HepG2 (cell line): ENCODE results near the gene SRGAP3. TPM values are rescaled to one million over a fixed set of nuclear protein-coding genes. Genes with fewer than 3 reads are reported as not detected.

Experiments
- ATAC-seq: fragments of 200-7000 bp; cut with Tn5 transposase; 3 replicates; pipeline ENCODE4 v1.9.1; 2020; ENCODE audit warnings: mild to moderate bottlenecking, moderate library complexity
- BruUV-seq: library from RNA; stranded (reverse); fragments of 400-500 nt; replicated peaks from 2 replicates; lab custom pipeline; 2021; lab: Mats Ljungman, UMichigan
- CTCF ChIA-PET: fragments of 300-600 bp; formaldehyde crosslinking; extraction: SDS; loops from one replicate; lab custom pipeline; 2021; ENCODE audit warnings: low total read pairs, inconsistent platforms, low intra/inter-chr PET ratio; lab: Yijun Ruan, JAX
- POLR2A ChIA-PET: fragments of 350-600 bp; sonication (Branson Sonifier 250); formaldehyde crosslinking; loops from one replicate; lab custom pipeline; 2020; ENCODE audit warnings: antibody characterized with exemption, inconsistent platforms; lab: Yijun Ruan, JAX
- DNase-seq: peaks from one replicate; pipeline ENCODE4 v3.0.0-alpha.2; 2015; ENCODE audit warnings: low spot score
- FAIRE-seq: peaks from 3 replicates; lab custom pipeline; 2011; peaks lifted over from hg19 to GRCh38; lab: Jason Lieb, UNC
- H2AFZ ChIP-seq: one replicate; pipeline ENCODE4 v1.6.1; 2011; ENCODE audit warnings: low read length, inconsistent platforms
- H3K27ac ChIP-seq: fragments of 300-600 bp; 3 replicates; pipeline ENCODE4 v1.8.0; 2011; ENCODE audit warnings: mixed run types, mild to moderate bottlenecking, mixed read lengths, low read length, inconsistent platforms; ENCODE audit not compliant: insufficient read depth; ENCODE audit errors: extremely low read length
- H3K27me3 ChIP-seq, 2 experiments: fragments of 200-600 bp in 1 of 2; 2 replicates in 1 of 2; 3 replicates in 1 of 2; pipeline versions ENCODE4 v1.6.0 to v1.8.0; 2011; ENCODE audit warnings: low read length in 2 of 2, mild to moderate bottlenecking in 2 of 2, moderate library complexity in 2 of 2, inconsistent platforms in 1 of 2; ENCODE audit not compliant: insufficient read depth in 2 of 2, control insufficient read depth in 1 of 2
- H3K36me3 ChIP-seq, 2 experiments: fragments of 200-600 bp in 1 of 2; replicated peaks in 1 of 2; 2 replicates in 1 of 2; 3 replicates in 1 of 2; pipeline versions ENCODE4 v1.5.1 to v1.8.0; 2011; ENCODE audit warnings: low read length in 2 of 2, inconsistent platforms in 1 of 2; ENCODE audit not compliant: insufficient read depth in 2 of 2, control insufficient read depth in 1 of 2
- H3K4me1 ChIP-seq: 2 replicates; pipeline ENCODE4 v1.5.1; 2012; ENCODE audit warnings: low read length, inconsistent platforms; ENCODE audit not compliant: insufficient read depth
- H3K4me2 ChIP-seq: 2 replicates; pipeline ENCODE4 v1.6.0; 2011; ENCODE audit warnings: low read depth, low read length, inconsistent platforms
- H3K4me3 ChIP-seq, 3 experiments: fragments of 200-600 bp in 1 of 3; sonication (generic), shearing (Covaris generic) in 1 of 3; replicated peaks in 1 of 3; 2 replicates each; pipeline ENCODE4 v1.5.1; 2011 to 2016; ENCODE audit warnings: low read length in 3 of 3, inconsistent platforms in 2 of 3, low read depth in 2 of 3, mild to moderate bottlenecking in 2 of 3, control low read depth in 1 of 3, mixed read lengths in 1 of 3; ENCODE audit not compliant: insufficient read depth in 1 of 3
- H3K79me2 ChIP-seq: one replicate; pipeline ENCODE4 v1.6.1; 2011; ENCODE audit warnings: low read length, inconsistent platforms; ENCODE audit not compliant: insufficient read depth
- H3K9ac ChIP-seq: 2 replicates; pipeline ENCODE4 v1.6.0; 2011; ENCODE audit warnings: mild to moderate bottlenecking, low read depth, low read length, inconsistent platforms; ENCODE audit not compliant: insufficient read depth
- H3K9me3 ChIP-seq: 2 replicates; pipeline ENCODE4 v1.5.1; 2012; ENCODE audit warnings: mild to moderate bottlenecking, low read length
- H4K20me1 ChIP-seq: 2 replicates; pipeline ENCODE4 v1.6.0; 2011; ENCODE audit warnings: inconsistent platforms, mild to moderate bottlenecking, low read length, moderate library complexity; ENCODE audit not compliant: insufficient read depth
- BCL6 ChIP-seq: IDR thresholded peaks from 2 replicates; pipeline ENCODE4 v1.6.1; 2016; ENCODE audit warnings: missing genetic modification reagents, missing compliant biosample characterization
- GFI1 ChIP-seq: sonication (generic); formaldehyde crosslinking; IDR thresholded peaks from 2 replicates; pipeline ENCODE4 v1.5.0; 2020; ENCODE audit warnings: missing genetic modification reagents, mild to moderate bottlenecking, borderline replicate concordance
- HOXA3 ChIP-seq: sonication (generic); formaldehyde crosslinking; IDR thresholded peaks from 2 replicates; pipeline ENCODE4 v1.5.0; 2020; ENCODE audit warnings: missing genetic modification reagents
- LBX2 ChIP-seq: sonication (generic); formaldehyde crosslinking; IDR thresholded peaks from 2 replicates; pipeline ENCODE4 v1.5.0; 2020; ENCODE audit warnings: missing genetic modification reagents, mild to moderate bottlenecking, borderline replicate concordance
- MBD4 ChIP-seq: IDR thresholded peaks from 2 replicates; pipeline ENCODE4 v1.6.1; 2012; ENCODE audit warnings: low read length, inconsistent platforms, borderline replicate concordance
- RFX1 ChIP-seq: fragments of 450-650 bp; IDR thresholded peaks from 2 replicates; pipeline ENCODE4 v1.6.1; 2017
- SOX6 ChIP-seq, 2 experiments: fragments of 450-650 bp in 1 of 2; sonication (generic) in 1 of 2; formaldehyde crosslinking in 1 of 2; IDR thresholded peaks; 2 replicates each; pipeline versions ENCODE4 v1.4.0 to v1.6.1; 2017 to 2020; ENCODE audit warnings: antibody characterized with exemption in 1 of 2, mild to moderate bottlenecking in 1 of 2, missing genetic modification reagents in 1 of 2
- SP4 ChIP-seq: sonication (generic); formaldehyde crosslinking; IDR thresholded peaks from 2 replicates; pipeline ENCODE4 v1.8.1; 2023; ENCODE audit warnings: mild to moderate bottlenecking, missing genetic modification reagents
- ZNF574 ChIP-seq: sonication (generic); formaldehyde crosslinking; IDR thresholded peaks from 2 replicates; pipeline ENCODE4 v1.4.0; 2020; ENCODE audit warnings: missing genetic modification reagents
- ZNF713 ChIP-seq: sonication (generic); formaldehyde crosslinking; IDR thresholded peaks from 2 replicates; pipeline ENCODE4 v1.4.0; 2020; ENCODE audit warnings: mild to moderate bottlenecking, missing genetic modification reagents
- WGBS: methylation state at CpG from one replicate; pipeline ENCODE4 v1.1.6; 2017; ENCODE audit warnings: low lambda C conversion rate; 5-methylcytosine and 5-hydroxymethylcytosine counted together
- in situ Hi-C: cut with HindIII; loops from 2 replicates; pipeline ENCODE4 v1.10.0; 2017; ENCODE audit warnings: low pct_unique_long_range_greater_than_20kb; ENCODE audit not compliant: extremely low pct_ligation_motif_present
- intact Hi-C: fragments of 100-400 bp; cut with micrococcal nuclease; formaldehyde crosslinking; loops from one replicate; pipeline ENCODE4 v1.10.0; 2022; ENCODE audit not compliant: unreplicated experiment
- polyA plus RNA-seq, 8 experiments: library from polyadenylated mRNA; depleted of rRNA in 3 of 8; stranded (reverse) in 7 of 8; unstranded in 1 of 8; fragments of >200 nt; fragmentation: Illumina TruSeq in 4 of 8; extraction: Trizol in 4 of 8; gene quantifications; 2 replicates each; pipeline versions ENCODE4 v1.2.1 to v1.2.3, GENCODE V29; 2011 to 2016; ENCODE audit warnings: low read depth in 4 of 8, missing spikeins in 1 of 8, mixed read lengths in 1 of 8; ENCODE audit not compliant: insufficient read depth in 1 of 8
- total RNA-seq, 5 experiments: library from RNA; depleted of rRNA; stranded (reverse); fragments of >200 nt; fragmentation: Illumina TruSeq; extraction: Trizol; gene quantifications; 2 replicates each; pipeline ENCODE4 v1.2.3, GENCODE V29; 2016; ENCODE audit warnings: low read depth in 1 of 5

SRGAP3 gene
- total and polyA plus RNA-seq, 2 of the 13 experiments (the other 11 are each of a cell fraction or from before 2014, with no cell fraction given): 1.2 to 1.4 TPM

GRCh38 chr3:9141928-9142289, 107.5 kb downstream of the SRGAP3 start (continued):
- TF ChIP-seq ZNF574 (CRISPR knock-in tag) (no peak), HOXA3 (CRISPR knock-in tag) (no peak)

- intact Hi-C loops: no loop called here
- DNase-seq (no peak), ATAC-seq (no peak), FAIRE-seq (no peak)
- H3K9me3 ChIP-seq: peaks cover 3% of the 10 kb centered on the region; the same call in 1 of the 2 replicates
- H4K20me1 ChIP-seq: no peaks in the 10 kb centered on the region
- no peaks in the 10 kb centered on the region for H3K27me3 ChIP-seq
- no peak overlapping the region for H3K9ac ChIP-seq
- H3K4me1 ChIP-seq: no peaks in the 10 kb centered on the region
- H3K36me3 ChIP-seq: no peaks in the 10 kb centered on the region
- POLR2A ChIA-PET: no interaction called here
- H3K27ac ChIP-seq: no peak overlapping the region
- in situ Hi-C loops: no loop called here
- H3K79me2 ChIP-seq: no peaks in the 10 kb centered on the region
- CTCF ChIA-PET: no interaction called here
- no peak for TF ChIP-seq LBX2 (CRISPR knock-in tag)
- no peak overlapping the region for H3K4me3 ChIP-seq
- no TSS peak for BruUV-seq
- WGBS: 87% methylated on average over 4 of the region's 4 CpGs
- no peak overlapping the region for H3K4me2 ChIP-seq
- no peak overlapping the region for H2AFZ ChIP-seq
Measured at GRCh38 chr3:9139366-9139765, 110.1 kb downstream of the SRGAP3 start.

GRCh38 chr3:9137676-9138075, 111.8 kb downstream of the SRGAP3 start:
- no TSS peak for BruUV-seq
- no peaks in the 10 kb centered on the region for H3K27me3 ChIP-seq
- H3K9ac ChIP-seq: no peak overlapping the region
- TF ChIP-seq SP4 (CRISPR knock-in tag): no peak
- no peak for TF ChIP-seq SOX6 (IDR thresholded peaks at IDR 0.05)
- TF ChIP-seq SOX6 (CRISPR knock-in tag; IDR thresholded peaks at IDR 0.05): no peak
- TF ChIP-seq GFI1 (CRISPR knock-in tag): no peak
- TF ChIP-seq ZNF713 (CRISPR knock-in tag): no peak
- TF ChIP-seq MBD4: no peak
- TF ChIP-seq BCL6: no peak
- TF ChIP-seq RFX1: no peak

More at GRCh38 chr3:9137676-9138075, 111.8 kb downstream of the SRGAP3 start:
- ATAC-seq (no peak), DNase-seq (no peak), FAIRE-seq (no peak)
- Histone ChIP-seq H3K9me3 (peaks cover 3% of the 10 kb centered on the region; the same call in 1 of the 2 replicates), H3K4me2 (no peak overlapping the region), H4K20me1 (no peaks in the 10 kb centered on the region), H3K27ac (no peak overlapping the region), H3K4me1 (no peaks in the 10 kb centered on the region), H2AFZ (no peak overlapping the region), H3K36me3 (no peaks in the 10 kb centered on the region), H3K4me3 (no peak overlapping the region), H3K79me2 (no peaks in the 10 kb centered on the region)
- intact Hi-C loops (no loop called here), in situ Hi-C loops (no loop called here)
- CTCF ChIA-PET: no interaction called here
- POLR2A ChIA-PET: no interaction called here
- WGBS: 21% methylated on average over 4 of the region's 4 CpGs
